ENCODE measurements around the gene TXLNG. TPM values are rescaled to one million over a fixed set of nuclear protein-coding genes. Genes with fewer than 3 reads are reported as not detected.

The TXLNG gene
- total RNA-seq, 2 experiments from 2014 or later: 17.3 to 18.8 TPM

- Mint-ChIP-seq H3K9me3 (no peaks in the 10 kb centered on the region), H3K27me3 (no peaks in the 10 kb centered on the region), H3K4me3 (no peak overlapping the region), H3K36me3 (ENCODE audit: low read depth) (no peaks in the 10 kb centered on the region), H3K4me1 (ENCODE audit: low read depth) (peaks cover 15% of the 10 kb centered on the region), H3K27ac (no peak overlapping the region)
- DNase-seq (no peak), ATAC-seq (no peak)
- TF ChIP-seq, protein P1, sequence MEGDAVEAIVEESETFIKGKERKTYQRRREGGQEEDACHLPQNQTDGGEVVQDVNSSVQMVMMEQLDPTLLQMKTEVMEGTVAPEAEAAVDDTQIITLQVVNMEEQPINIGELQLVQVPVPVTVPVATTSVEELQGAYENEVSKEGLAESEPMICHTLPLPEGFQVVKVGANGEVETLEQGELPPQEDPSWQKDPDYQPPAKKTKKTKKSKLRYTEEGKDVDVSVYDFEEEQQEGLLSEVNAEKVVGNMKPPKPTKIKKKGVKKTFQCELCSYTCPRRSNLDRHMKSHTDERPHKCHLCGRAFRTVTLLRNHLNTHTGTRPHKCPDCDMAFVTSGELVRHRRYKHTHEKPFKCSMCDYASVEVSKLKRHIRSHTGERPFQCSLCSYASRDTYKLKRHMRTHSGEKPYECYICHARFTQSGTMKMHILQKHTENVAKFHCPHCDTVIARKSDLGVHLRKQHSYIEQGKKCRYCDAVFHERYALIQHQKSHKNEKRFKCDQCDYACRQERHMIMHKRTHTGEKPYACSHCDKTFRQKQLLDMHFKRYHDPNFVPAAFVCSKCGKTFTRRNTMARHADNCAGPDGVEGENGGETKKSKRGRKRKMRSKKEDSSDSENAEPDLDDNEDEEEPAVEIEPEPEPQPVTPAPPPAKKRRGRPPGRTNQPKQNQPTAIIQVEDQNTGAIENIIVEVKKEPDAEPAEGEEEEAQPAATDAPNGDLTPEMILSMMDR (IDR thresholded peaks at IDR 0.05): no peak
- POLR2A ChIA-PET: interaction anchor here (1.2 kb wide), 1 partner anchor 14 kb away, joined by 4 read pairs; no protein-coding TSS in a partner anchor
- CTCF ChIA-PET: interaction anchor here (0.7 to 3.4 kb wide), 3 partner anchors 11 to 161 kb away, joined by 3 to 15 read pairs (median 5); no protein-coding TSS in a partner anchor
- intact Hi-C loops (cut with micrococcal nuclease): loop anchor here (10.0 kb wide), 1 partner anchor 159 kb away; no protein-coding TSS in a partner anchor
Observed at GRCh38 chrX:16885628-16886027, 99.4 kb downstream of the TXLNG start.

DNA sequence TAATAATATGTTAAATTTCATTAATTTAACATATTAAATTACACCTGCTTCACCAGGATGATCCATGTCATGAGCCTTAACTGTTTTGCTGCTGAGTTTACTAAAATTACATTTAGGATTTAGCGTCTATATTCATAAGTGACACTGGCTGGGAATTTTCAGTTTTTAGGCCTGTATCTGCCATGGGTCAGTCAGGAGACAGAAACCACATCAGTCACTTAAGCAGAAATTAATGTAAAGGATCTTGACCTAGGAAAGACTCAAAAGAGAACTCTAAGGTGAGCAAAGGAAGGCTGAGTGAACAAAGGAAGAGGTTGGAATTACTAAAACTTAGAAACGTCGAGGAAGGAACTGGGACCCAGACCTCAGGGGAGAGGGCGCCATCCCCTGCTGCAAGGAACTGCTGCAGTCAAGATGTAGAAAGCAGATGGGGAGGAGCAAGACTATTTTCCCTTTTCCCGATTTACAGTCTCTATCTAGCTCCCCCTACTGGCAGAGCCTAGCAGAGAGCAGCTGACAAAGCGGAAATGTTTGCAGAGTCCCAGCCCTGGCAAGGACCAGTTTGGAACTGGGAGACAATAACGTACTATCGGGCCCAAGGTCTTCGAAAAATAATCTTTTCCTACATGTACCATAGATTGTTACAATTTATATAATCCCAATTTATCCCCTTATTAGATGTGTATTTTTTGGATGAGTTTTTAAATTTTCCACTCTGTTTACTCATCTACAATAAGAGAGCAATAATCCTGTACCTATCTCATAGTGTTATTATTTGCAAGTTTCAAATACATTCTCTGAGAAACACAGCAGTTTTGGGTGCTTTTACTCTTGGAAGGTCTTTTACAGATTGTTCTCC is 106.5 kb downstream of the TXLNG start:
- Mint-ChIP-seq H3K9me3 (no peaks in the 10 kb centered on the region), H3K4me1 (ENCODE audit: low read depth) (peaks cover 15% of the 10 kb centered on the region), H3K4me3 (no peak overlapping the region), H3K36me3 (ENCODE audit: low read depth) (no peaks in the 10 kb centered on the region), H3K27me3 (peaks cover 4% of the 10 kb centered on the region), H3K27ac (no peak overlapping the region)
- ATAC-seq (peak; percentile 76), DNase-seq (peak; percentile 67)
- TF ChIP-seq, protein P1 (IDR thresholded peaks at IDR 0.05): peak; percentile 71
- ChIA-PET CTCF (interaction anchor here (0.6 to 2.3 kb wide), 11 partner anchors 10 to 170 kb away, joined by 3 to 17 read pairs (median 3); no protein-coding TSS in a partner anchor), POLR2A (no interaction called here)
- intact Hi-C loops (cut with micrococcal nuclease): no loop called here

Other genes starting within 250 kb of the TXLNG start
- not detected for gene S100G, start 136.3 kb upstream of the TXLNG start, total RNA-seq
- 1 to 10 TPM; 6.2 to 6.7 TPM for gene CTPS2, start 73.8 kb upstream of the TXLNG start, total RNA-seq
- 10 to 100 TPM; 18.2 to 20.4 TPM for gene SYAP1, start 66.9 kb upstream of the TXLNG start, total RNA-seq
- gene RBBP7, start 83.9 kb downstream of the TXLNG start, total RNA-seq: 100 to 1,000 TPM; 197 to 201 TPM
- not detected for gene REPS2, start 160.2 kb downstream of the TXLNG start, total RNA-seq